HepG2 (cell line): ENCODE measurements around the gene ZNHIT6. TPM values are rescaled to one million over a fixed set of nuclear protein-coding genes. Genes with fewer than 3 reads are reported as not detected.
A peak's percentile ranks its signal among the peaks of the same experiment; 100 is the strongest.

ENCODE experiments used
- FOSL2 ChIP-seq: sonication (generic); formaldehyde crosslinking; IDR thresholded peaks from 2 replicates; pipeline ENCODE4 v1.4.0; 2020; ENCODE audit warnings: missing genetic modification reagents
- MTF1 ChIP-seq: sonication (generic); formaldehyde crosslinking; IDR thresholded peaks from 2 replicates; pipeline ENCODE4 v1.5.0; 2020; ENCODE audit warnings: missing genetic modification reagents
- SALL1 ChIP-seq: sonication (generic); formaldehyde crosslinking; IDR thresholded peaks from 2 replicates; pipeline ENCODE4 v1.8.0; 2022; ENCODE audit warnings: mild to moderate bottlenecking, missing genetic modification reagents
- STAG1 ChIP-seq: sonication (generic); formaldehyde crosslinking; IDR thresholded peaks from 2 replicates; pipeline ENCODE4 v1.4.0; 2020; ENCODE audit warnings: missing genetic modification reagents
- polyA plus RNA-seq, 8 experiments: library from polyadenylated mRNA; depleted of rRNA in 3 of 8; stranded (reverse) in 7 of 8; unstranded in 1 of 8; fragments of >200 nt; fragmentation: Illumina TruSeq in 4 of 8; extraction: Trizol in 4 of 8; gene quantifications; 2 replicates each; pipeline versions ENCODE4 v1.2.1 to v1.2.3, GENCODE V29; 2011 to 2016; ENCODE audit warnings: low read depth in 4 of 8, missing spikeins in 1 of 8, mixed read lengths in 1 of 8; ENCODE audit not compliant: insufficient read depth in 1 of 8
- total RNA-seq, 5 experiments: library from RNA; depleted of rRNA; stranded (reverse); fragments of >200 nt; fragmentation: Illumina TruSeq; extraction: Trizol; gene quantifications; 2 replicates each; pipeline ENCODE4 v1.2.3, GENCODE V29; 2016; ENCODE audit warnings: low read depth in 1 of 5
- TF ChIP-seq, protein P1 (sequence below), 2 experiments: sonication (generic) in 1 of 2; formaldehyde crosslinking in 1 of 2; IDR thresholded peaks; 2 replicates each; pipeline versions ENCODE4 v1.4.0 to v1.6.1; 2016 to 2020; ENCODE audit warnings: borderline replicate concordance in 1 of 2, low read depth in 1 of 2, mild to moderate bottlenecking in 1 of 2, missing genetic modification reagents in 1 of 2
- TF ChIP-seq, protein P2 (sequence below): sonication (generic); formaldehyde crosslinking; IDR thresholded peaks from 2 replicates; pipeline ENCODE4 v1.5.0; 2020; ENCODE audit warnings: mild to moderate bottlenecking, missing genetic modification reagents, moderate library complexity
- TF ChIP-seq, protein P3 (sequence below): sonication (generic); formaldehyde crosslinking; IDR thresholded peaks from 2 replicates; pipeline ENCODE4 v1.5.1; 2020; ENCODE audit warnings: missing genetic modification reagents, mild to moderate bottlenecking, borderline replicate concordance
- TF ChIP-seq, protein P4 (sequence below): IDR thresholded peaks from 2 replicates; pipeline ENCODE4 v1.6.1; 2012; ENCODE audit warnings: low read length, improper control_type of control experiment

The ZNHIT6 gene
- total and polyA plus RNA-seq, 2 of the 13 experiments (the other 11 are each of a cell fraction or from before 2014, with no cell fraction given), result 6.0 to 15.2 TPM

DNA sequence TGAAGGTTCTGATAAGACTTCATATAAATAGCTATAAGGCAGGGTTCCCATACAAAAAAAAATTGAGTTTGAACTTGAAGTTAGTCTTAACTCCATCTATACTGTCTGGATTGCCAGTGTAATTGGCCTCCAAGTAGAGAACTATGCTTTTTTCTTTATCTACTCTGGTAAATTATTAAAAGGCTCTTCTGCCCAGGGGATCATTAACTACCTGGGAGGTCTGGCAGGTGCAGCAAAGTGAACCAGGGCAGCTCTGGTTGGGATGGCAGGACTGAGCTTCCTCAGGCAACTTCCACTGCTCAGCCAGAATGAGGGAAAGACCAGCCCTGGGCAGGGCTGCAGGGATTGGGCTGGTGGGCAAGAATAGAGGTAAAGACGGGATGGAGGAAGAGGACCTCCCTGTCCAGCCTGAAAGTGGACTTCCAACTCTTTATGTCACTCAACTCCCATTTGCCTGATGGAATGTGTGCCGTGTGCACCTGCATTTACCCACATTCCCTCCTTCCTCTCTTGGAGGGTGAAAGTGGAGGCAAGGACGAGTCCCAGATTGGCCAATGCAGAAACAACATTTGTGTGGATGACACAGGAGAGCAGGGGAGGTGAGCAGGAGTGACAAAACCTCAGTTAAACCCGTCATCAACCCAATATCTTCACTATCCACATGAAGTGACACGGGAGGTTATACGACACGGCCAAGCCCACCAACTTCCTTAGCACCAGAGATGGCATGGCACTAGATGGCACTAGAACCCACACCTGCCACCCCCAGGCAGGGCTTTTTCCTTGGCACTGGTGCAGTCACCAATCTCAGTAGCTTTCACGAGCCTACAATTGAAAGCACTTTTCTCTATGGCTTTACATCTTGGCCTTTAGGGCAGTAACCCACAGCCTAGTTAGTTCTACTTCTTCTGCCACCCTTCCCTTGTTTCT lies 102.5 kb downstream of the ZNHIT6 start (continued):
- TF ChIP-seq, protein P1, sequence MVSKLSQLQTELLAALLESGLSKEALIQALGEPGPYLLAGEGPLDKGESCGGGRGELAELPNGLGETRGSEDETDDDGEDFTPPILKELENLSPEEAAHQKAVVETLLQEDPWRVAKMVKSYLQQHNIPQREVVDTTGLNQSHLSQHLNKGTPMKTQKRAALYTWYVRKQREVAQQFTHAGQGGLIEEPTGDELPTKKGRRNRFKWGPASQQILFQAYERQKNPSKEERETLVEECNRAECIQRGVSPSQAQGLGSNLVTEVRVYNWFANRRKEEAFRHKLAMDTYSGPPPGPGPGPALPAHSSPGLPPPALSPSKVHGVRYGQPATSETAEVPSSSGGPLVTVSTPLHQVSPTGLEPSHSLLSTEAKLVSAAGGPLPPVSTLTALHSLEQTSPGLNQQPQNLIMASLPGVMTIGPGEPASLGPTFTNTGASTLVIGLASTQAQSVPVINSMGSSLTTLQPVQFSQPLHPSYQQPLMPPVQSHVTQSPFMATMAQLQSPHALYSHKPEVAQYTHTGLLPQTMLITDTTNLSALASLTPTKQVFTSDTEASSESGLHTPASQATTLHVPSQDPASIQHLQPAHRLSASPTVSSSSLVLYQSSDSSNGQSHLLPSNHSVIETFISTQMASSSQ (IDR thresholded peaks at IDR 0.05; ENCODE audit: low read depth), result peak; percentile 56; the same call in 1 of the 2 replicates
- TF ChIP-seq, protein P1 (CRISPR knock-in tag; IDR thresholded peaks at IDR 0.05; ENCODE audit: borderline replicate concordance), result no peak
- TF ChIP-seq STAG1 (CRISPR knock-in tag) (peak; percentile 44), MTF1 (CRISPR knock-in tag) (0 out of 2 replicates have a peak, but pooled peaks have one; percentile 68), FOSL2 (CRISPR knock-in tag) (0 out of 2 replicates have a peak, but pooled peaks have one; percentile 5), SALL1 (CRISPR knock-in tag) (0 out of 2 replicates have a peak, but pooled peaks have one; percentile 10)
- TF ChIP-seq, protein P2, sequence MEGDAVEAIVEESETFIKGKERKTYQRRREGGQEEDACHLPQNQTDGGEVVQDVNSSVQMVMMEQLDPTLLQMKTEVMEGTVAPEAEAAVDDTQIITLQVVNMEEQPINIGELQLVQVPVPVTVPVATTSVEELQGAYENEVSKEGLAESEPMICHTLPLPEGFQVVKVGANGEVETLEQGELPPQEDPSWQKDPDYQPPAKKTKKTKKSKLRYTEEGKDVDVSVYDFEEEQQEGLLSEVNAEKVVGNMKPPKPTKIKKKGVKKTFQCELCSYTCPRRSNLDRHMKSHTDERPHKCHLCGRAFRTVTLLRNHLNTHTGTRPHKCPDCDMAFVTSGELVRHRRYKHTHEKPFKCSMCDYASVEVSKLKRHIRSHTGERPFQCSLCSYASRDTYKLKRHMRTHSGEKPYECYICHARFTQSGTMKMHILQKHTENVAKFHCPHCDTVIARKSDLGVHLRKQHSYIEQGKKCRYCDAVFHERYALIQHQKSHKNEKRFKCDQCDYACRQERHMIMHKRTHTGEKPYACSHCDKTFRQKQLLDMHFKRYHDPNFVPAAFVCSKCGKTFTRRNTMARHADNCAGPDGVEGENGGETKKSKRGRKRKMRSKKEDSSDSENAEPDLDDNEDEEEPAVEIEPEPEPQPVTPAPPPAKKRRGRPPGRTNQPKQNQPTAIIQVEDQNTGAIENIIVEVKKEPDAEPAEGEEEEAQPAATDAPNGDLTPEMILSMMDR, result peak; percentile 43
- TF ChIP-seq, protein P3, sequence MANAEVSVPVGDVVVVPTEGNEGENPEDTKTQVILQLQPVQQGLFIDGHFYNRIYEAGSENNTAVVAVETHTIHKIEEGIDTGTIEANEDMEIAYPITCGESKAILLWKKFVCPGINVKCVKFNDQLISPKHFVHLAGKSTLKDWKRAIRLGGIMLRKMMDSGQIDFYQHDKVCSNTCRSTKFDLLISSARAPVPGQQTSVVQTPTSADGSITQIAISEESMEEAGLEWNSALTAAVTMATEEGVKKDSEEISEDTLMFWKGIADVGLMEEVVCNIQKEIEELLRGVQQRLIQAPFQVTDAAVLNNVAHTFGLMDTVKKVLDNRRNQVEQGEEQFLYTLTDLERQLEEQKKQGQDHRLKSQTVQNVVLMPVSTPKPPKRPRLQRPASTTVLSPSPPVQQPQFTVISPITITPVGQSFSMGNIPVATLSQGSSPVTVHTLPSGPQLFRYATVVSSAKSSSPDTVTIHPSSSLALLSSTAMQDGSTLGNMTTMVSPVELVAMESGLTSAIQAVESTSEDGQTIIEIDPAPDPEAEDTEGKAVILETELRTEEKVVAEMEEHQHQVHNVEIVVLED (CRISPR knock-in tag), result no peak
- TF ChIP-seq, protein P4, sequence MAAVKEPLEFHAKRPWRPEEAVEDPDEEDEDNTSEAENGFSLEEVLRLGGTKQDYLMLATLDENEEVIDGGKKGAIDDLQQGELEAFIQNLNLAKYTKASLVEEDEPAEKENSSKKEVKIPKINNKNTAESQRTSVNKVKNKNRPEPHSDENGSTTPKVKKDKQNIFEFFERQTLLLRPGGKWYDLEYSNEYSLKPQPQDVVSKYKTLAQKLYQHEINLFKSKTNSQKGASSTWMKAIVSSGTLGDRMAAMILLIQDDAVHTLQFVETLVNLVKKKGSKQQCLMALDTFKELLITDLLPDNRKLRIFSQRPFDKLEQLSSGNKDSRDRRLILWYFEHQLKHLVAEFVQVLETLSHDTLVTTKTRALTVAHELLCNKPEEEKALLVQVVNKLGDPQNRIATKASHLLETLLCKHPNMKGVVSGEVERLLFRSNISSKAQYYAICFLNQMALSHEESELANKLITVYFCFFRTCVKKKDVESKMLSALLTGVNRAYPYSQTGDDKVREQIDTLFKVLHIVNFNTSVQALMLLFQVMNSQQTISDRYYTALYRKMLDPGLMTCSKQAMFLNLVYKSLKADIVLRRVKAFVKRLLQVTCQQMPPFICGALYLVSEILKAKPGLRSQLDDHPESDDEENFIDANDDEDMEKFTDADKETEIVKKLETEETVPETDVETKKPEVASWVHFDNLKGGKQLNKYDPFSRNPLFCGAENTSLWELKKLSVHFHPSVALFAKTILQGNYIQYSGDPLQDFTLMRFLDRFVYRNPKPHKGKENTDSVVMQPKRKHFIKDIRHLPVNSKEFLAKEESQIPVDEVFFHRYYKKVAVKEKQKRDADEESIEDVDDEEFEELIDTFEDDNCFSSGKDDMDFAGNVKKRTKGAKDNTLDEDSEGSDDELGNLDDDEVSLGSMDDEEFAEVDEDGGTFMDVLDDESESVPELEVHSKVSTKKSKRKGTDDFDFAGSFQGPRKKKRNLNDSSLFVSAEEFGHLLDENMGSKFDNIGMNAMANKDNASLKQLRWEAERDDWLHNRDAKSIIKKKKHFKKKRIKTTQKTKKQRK, result no peak
